BJ (cell line): ENCODE data around the gene CHSY1. TPM values are rescaled to one million over a fixed set of nuclear protein-coding genes. Genes with fewer than 3 reads are reported as not detected.

Experiments
- polyA plus RNA-seq: library from polyadenylated mRNA; depleted of rRNA; stranded (reverse); fragments of >200 nt; gene quantifications from 2 replicates; pipeline ENCODE4 v1.2.3, GENCODE V29; 2011; rRNA removed

Gene CHSY1
- polyA plus RNA-seq, 1 experiment: 17.7 TPM

Other genes starting within 250 kb of the CHSY1 start
- gene SELENOS, start 25.4 kb upstream of the CHSY1 start, polyA plus RNA-seq: 71.2 and 86.0 TPM in 2 replicates
- 27.0 and 44.8 TPM in 2 replicates for gene SNRPA1, start 43.2 kb upstream of the CHSY1 start, polyA plus RNA-seq
- gene PCSK6, start 237.7 kb upstream of the CHSY1 start, polyA plus RNA-seq: 0.29 and 0.42 TPM in 2 replicates